Rectal smooth muscle tissue (tissue), 1 donor: ENCODE measurements around the gene ITIH4.

Experiments used
- H3K27ac ChIP-seq: one replicate; pipeline ENCODE4 v1.7.0; 2013; ENCODE audit warnings: low read depth, low read length, inconsistent platforms
- H3K27me3 ChIP-seq: one replicate; pipeline ENCODE4 v1.7.0; 2013; ENCODE audit warnings: low read length; ENCODE audit not compliant: control insufficient read depth, insufficient read depth
- H3K36me3 ChIP-seq: one replicate; pipeline ENCODE4 v1.7.0; 2013; ENCODE audit warnings: low read length; ENCODE audit not compliant: control insufficient read depth, insufficient read depth
- H3K4me1 ChIP-seq: one replicate; pipeline ENCODE4 v1.7.0; 2013; ENCODE audit warnings: low read length; ENCODE audit not compliant: control insufficient read depth, insufficient read depth
- H3K4me3 ChIP-seq: one replicate; pipeline ENCODE4 v1.7.0; 2013; ENCODE audit warnings: low read length
- H3K9ac ChIP-seq: one replicate; pipeline ENCODE4 v1.7.0; 2013; ENCODE audit warnings: low read length

ITIH4 gene

DNA sequence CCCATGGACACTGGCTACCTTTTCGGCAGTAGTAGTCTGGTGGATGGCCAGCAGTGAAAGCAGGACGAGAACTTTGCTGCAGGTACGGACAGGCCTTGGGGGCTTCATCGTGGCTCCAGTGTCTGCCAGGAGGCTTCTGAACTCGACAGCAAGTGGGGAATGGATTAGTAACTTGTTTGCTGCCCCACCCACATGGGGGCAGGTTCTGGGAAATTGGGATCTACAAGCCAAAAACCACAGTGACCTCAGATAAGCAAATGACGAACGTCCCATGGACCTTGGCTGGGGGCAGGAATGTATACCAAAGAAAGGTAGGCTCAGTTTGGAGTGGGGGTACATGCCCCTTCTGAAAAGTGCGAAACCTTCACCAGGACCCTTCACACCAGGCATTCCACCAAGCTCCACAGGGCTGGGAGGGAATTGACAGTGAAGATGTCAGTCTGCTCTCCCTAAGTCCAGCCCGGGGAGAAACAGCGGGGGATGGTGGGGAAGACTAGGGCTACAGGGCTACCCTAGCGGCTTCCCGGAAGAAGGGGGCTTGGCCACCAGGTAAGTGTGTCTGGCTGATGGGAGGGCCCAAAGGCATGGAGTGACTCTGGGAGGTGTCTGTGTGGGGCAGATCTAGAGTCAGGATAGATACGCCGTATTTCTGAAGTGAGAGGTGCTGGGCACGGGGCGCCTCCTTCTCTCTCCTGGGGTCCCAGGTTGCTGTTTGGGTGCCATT lies at the start of gene ITIH4:
Gene ITIH4, minus strand, starts transcription at position 138 of the 724 bp plus-strand sequence. Its CDS starts 30 bp downstream, at position 108.
- H3K27ac ChIP-seq = no peak within 1 kb of the TSS
- no peak within 1 kb of the TSS for H3K4me3 ChIP-seq
- H3K4me1 ChIP-seq = peaks cover 9% of the 10 kb centered on the region
- H3K9ac ChIP-seq = no peak within 1 kb of the TSS
- no peaks in the 10 kb centered on the region for H3K36me3 ChIP-seq
- no peaks in the 10 kb centered on the region for H3K27me3 ChIP-seq

DNA sequence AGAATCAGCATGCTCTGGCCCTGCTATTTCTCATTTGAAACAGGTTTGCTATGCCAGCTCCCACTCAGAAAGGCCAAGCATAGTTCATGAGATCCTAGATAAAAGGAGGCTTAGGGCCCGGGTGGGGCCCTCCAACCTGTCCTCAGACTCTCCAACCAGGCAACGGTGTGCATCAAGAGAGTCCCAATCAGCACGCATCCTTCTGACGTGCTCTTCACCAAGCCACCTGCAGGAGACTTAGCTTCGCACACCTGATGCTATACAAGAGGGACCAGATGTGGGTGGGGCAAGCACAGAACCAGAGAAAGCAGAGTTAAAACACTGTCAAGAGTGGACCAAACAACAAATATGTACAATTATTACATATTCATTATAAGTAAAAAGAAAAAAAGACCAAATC lies 49.6 kb upstream of the ITIH4 start:
- H3K27me3 ChIP-seq = no peaks in the 10 kb centered on the region
- no peak overlapping the region for H3K9ac ChIP-seq
- H3K27ac ChIP-seq = no peak overlapping the region
- no peaks in the 10 kb centered on the region for H3K4me1 ChIP-seq
- no peak overlapping the region for H3K4me3 ChIP-seq
- no peaks in the 10 kb centered on the region for H3K36me3 ChIP-seq

DNA sequence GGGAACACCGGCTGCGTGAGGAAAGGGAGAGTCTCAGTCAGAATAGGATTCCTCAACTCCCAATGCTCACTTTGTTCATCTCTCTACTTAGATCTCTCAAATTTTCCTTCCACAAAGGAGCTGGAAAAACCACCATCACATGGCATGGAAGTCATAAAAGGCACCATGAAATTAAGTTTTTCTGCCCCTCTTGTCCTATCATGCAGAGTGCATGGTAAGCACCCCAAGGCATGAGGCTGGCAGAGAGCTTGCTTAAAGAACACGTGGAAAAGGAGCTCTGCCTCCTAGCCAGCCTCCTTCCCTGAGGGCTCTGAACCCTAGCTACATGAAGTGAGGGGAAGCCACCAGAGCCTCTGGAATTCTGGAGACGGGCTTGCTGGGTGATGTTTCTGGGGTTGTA lies 49.1 kb upstream of the ITIH4 start:
- Histone ChIP-seq H3K27me3 (no peaks in the 10 kb centered on the region), H3K4me3 (no peak overlapping the region), H3K36me3 (no peaks in the 10 kb centered on the region), H3K27ac (no peak overlapping the region), H3K9ac (no peak overlapping the region), H3K4me1 (no peaks in the 10 kb centered on the region)

DNA sequence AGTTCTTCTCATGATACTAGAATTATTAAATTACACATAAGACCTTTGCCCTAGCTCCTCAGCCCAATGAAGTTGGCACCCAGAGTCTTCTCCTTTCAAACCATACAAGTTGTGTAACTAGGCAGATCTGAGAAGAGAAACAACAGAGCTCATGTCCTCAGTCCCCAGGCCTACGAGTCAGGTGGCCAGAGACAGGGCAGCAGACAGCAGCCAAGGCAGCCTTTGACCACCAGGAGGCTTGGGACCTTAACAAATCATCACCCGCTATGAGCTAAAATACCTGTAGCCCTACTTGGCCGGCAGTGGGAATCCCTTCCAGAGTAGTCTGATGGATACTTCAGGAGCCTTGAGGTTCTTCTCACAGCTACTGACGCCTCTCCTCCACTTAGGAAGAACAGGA lies 48.6 kb upstream of the ITIH4 start:
- no peaks in the 10 kb centered on the region for H3K4me1 ChIP-seq
- H3K9ac ChIP-seq = no peak overlapping the region
- H3K27ac ChIP-seq = no peak overlapping the region
- no peaks in the 10 kb centered on the region for H3K27me3 ChIP-seq
- H3K36me3 ChIP-seq = no peaks in the 10 kb centered on the region
- no peak overlapping the region for H3K4me3 ChIP-seq

DNA sequence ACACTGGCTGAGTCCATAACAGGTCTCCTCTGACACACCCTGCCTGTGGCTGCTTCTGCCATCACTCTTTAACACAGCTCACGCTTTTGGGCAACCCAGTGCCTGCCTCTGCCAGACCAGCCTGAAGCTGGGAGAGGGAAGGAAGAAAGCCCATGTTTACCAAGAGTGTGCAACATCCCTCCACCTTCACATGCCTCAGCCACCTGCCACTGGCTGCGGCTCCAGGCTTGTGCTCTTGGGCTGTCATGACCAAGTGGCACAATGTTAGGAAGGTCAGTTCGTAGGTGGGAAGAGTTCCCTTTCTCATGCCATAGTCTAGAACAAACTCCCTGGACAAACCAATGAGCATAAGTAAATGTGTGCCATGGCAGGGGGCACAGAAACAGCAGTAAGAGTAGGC lies 46.6 kb upstream of the ITIH4 start:
- Histone ChIP-seq H3K9ac (no peak overlapping the region), H3K4me3 (no peak overlapping the region), H3K27ac (no peak overlapping the region), H3K4me1 (no peaks in the 10 kb centered on the region), H3K36me3 (no peaks in the 10 kb centered on the region), H3K27me3 (no peaks in the 10 kb centered on the region)

DNA sequence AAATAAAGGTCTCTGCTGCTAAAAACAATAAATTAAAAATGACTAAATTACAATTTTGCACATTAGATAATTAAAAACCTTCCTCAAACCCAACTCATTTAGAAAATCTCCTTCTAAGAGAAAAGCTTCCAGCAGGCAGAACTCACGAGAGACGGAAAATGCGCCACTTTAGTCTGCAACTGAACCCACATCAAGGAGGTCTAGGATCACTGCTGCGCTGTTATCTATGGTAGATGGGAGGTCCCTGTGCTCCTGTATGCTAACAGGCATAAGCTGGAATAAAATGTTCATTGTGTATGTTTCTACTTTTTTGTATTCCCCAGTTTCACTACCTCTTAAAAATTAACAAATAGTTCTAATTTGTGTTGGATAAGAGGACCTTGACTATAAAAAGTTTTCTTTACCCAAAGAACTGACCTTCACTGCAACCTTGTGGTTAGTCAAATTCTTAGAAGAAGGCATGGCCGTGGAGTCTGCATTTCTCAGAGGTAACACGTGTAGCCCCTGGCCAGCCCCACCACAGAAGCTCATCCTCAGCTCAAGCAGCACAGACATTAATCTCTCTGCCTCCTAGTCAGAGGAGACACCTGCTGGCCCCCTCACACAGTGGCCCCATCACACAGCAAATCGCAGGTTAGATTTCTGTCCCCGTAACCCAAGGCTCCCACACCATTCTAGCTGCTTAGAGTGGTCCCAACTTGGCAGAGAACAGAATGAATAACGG lies 44.6 kb upstream of the ITIH4 start:
- Histone ChIP-seq H3K9ac (no peak overlapping the region), H3K4me3 (no peak overlapping the region), H3K27me3 (no peaks in the 10 kb centered on the region), H3K36me3 (no peaks in the 10 kb centered on the region), H3K4me1 (no peaks in the 10 kb centered on the region), H3K27ac (no peak overlapping the region)

DNA sequence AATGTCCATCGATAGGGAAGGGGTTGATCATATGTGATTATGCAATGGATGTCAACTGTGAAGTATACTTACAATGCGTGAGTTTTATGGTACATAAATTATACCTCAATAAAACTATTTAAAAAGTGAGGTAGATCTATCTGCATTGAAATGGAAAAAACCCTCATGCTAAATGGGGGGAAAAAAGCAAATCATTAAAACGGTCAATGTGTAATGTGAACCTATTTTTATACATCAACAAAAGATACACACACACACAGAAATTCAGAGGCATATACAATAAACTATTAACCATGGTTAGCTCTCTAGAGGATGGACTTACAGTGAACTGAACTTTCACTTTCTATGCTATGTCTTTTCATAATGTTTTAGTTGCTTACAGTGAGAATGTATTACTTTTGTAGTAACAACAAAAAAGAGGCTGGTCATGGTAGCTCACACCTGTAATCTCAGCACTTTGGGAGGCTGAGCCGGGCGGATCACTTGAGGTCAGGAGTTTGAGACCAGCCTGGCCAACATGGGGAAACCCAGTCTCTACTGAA lies 43.8 kb upstream of the ITIH4 start:
- Histone ChIP-seq H3K4me3 (no peak overlapping the region), H3K27ac (no peak overlapping the region), H3K9ac (no peak overlapping the region), H3K36me3 (no peaks in the 10 kb centered on the region), H3K27me3 (no peaks in the 10 kb centered on the region), H3K4me1 (no peaks in the 10 kb centered on the region)

DNA sequence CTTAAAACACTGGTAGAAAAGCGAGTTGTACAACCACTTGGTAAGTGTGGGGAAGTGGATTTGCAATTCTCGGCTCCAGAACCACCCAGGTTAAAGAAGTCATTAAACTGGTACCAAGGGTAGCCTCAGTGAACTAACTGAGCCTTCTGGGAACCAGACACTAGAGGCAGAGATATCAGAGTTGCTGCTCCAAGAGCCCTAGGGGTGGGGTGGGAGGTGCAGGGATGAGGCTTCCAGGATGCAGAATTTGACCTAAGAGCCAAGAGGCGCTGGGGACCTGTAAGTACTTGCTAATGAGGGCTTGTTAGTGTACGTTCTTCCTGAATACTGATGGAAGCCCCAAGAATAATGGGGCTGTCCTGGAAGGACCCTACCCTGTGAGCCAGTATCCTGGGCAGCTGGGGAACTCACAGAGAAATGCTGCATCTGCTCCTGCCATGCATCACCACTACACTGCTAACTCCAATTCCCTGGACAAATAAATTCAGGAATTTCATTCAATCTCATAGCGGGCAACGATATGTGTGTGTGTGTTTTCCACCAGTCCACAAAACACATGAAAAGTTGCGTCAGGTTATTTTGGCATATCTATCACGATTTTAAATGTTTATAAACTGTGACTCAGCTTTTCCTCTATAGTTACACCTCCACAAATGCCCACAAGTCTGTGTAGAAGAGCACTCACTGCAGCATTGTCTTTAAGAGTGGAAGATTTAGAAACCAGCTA lies 43.1 kb upstream of the ITIH4 start:
- Histone ChIP-seq H3K36me3 (no peaks in the 10 kb centered on the region), H3K4me1 (no peaks in the 10 kb centered on the region), H3K27me3 (no peaks in the 10 kb centered on the region), H3K9ac (no peak overlapping the region), H3K27ac (no peak overlapping the region), H3K4me3 (no peak overlapping the region)

DNA sequence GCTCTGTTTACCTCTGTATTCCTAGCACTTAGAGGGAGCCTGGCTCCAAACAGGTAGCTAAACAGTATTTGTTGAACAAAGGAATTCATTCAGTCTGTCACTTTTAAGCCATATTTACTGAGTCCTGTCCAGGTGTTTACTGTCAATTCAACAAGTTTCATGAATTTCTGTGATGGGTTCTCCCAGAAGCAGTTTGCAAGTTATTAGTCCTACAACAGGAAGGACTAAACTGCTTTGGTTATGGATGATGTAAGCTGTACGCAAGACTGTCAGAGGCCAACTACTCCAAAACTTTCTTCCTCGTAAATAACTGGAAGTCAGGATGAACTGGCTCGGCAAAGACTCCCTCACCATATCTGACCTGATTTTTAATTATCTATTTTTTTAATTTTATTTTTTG lies 41.8 kb upstream of the ITIH4 start:
- H3K27me3 ChIP-seq = no peaks in the 10 kb centered on the region
- no peak overlapping the region for H3K9ac ChIP-seq
- no peak overlapping the region for H3K4me3 ChIP-seq
- H3K36me3 ChIP-seq = no peaks in the 10 kb centered on the region
- no peaks in the 10 kb centered on the region for H3K4me1 ChIP-seq
- no peak overlapping the region for H3K27ac ChIP-seq

DNA sequence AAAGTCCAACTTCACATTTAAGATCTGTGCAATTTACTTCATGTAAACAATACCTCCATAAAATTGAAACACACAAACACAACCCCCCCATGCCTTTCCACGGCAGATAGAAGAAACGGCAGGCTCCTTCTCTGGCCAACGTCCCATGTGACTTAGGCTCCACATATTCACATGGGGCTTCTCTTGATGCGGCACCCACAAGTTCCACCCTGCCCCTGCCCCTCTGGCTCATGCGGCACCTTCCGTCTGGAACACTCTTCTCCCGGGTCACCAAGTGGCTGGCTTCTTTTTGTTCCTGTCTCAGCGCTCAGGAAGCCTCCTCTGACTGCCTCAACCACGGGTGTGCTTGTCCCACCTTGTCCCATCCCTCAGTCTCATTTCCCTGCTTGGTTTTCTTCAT lies 41.3 kb upstream of the ITIH4 start:
- Histone ChIP-seq H3K4me3 (no peak overlapping the region), H3K9ac (no peak overlapping the region), H3K36me3 (no peaks in the 10 kb centered on the region), H3K27ac (no peak overlapping the region), H3K27me3 (no peaks in the 10 kb centered on the region), H3K4me1 (no peaks in the 10 kb centered on the region)

DNA sequence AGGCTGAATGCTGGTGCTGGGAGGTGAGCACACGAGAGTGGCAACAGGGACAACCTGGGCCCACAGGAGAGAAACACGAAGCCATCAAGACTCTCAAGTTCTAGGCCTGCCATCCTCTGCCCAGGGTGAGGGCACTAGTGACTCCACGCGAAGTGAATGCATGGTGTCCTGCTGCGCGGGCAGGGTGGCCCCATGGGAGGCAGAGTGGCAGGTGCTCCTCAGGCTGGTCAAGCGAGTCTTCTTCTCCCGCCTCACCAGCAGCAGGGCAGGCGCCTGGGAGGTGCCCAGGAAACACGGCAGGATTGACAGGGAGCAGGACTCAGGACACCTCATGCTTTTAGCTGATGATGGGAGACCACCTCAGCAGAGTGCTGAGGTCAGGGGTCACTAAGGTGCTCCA lies 40.0 kb upstream of the ITIH4 start:
- H3K27me3 ChIP-seq = no peaks in the 10 kb centered on the region
- H3K9ac ChIP-seq = no peak overlapping the region
- no peaks in the 10 kb centered on the region for H3K36me3 ChIP-seq
- H3K27ac ChIP-seq = no peak overlapping the region
- H3K4me1 ChIP-seq = no peaks in the 10 kb centered on the region
- H3K4me3 ChIP-seq = no peak overlapping the region

DNA sequence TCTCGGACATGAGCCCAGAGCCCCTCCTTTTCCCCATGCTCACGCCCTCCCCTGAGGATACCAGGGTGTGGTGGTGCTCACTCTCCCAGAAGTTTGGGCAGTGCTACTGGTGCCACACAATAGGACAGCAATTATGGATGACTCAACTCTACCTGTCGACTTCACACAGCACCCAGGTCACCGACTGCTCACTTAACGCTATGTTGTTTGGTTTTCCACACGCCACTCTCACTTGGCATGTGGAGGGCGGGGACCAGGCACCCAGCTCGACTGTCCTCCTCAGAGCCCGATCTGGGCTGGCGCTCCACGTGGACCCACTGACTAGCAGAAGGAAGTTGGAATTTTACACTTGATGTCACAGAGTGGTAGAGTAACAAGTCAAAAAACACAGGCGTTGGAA lies 36.0 kb upstream of the ITIH4 start:
- Histone ChIP-seq H3K27ac (no peak overlapping the region), H3K9ac (no peak overlapping the region), H3K36me3 (no peaks in the 10 kb centered on the region), H3K27me3 (no peaks in the 10 kb centered on the region), H3K4me3 (no peak overlapping the region), H3K4me1 (no peaks in the 10 kb centered on the region)
